ENCODE results near the gene UTP4.
"Not testable (repeated sequence)": the region's sequence is repeated elsewhere in the genome, so short reads cannot be mapped to it uniquely, and the experiment has no call there.

The UTP4 gene

DNA sequence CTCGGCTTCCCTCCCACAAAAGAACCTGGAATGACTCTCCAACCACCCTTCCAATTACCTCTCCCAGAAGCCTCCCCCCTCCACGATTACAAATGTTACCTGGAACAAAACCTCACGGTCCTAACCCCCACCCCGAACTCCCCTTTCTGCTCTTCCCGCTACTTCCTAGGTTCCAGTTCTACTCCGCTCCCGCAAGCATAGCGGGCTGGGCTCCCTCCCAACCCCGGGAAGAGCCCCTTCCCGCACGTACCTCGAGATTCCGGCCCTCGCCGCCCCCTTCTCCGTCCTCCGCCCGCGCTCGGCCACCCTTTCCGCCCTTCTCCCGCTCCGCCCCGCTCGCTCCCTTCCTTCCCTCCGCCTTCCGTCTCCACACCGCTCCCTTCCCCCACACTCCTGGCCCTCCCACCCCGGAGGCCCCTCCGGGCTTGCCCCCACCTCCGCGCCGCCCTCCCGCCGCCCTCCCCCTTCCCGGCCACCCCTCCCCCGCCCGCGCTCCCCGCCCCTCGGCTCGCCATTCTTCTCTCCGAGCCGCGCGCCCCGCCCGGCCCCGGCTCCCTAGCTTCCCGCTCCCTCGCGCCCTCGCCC is 518 bp upstream of the UTP4 start:
- peak; percentile 9 to 80 for DNase-seq

DNA sequence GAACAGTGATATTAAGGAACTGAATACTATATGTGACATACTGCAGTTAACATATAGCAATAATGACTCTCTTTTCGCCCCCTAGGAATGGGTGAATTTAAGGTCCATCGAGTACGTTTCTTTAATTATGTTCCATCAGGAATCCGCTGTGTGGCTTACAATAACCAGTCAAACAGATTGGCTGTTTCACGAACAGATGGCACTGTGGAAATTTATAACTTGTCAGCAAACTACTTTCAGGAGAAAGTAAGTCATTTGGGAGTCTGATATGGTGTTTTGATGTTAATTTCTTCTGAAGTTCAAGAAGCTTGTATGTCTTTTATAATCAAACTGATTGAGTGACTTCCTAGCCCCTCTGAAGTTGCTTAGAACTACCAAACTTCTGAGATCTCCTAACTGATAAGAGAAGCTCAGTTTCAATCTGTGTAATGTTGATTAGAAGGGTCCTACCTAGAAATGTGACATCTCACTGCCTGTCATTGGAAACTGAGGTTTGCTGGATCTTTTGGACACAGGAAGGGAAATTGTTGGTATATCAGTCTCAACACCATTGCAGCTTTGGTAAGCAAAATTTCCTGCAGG is 1.0 kb downstream of the UTP4 start:
- DNase-seq, result no peak

DNA sequence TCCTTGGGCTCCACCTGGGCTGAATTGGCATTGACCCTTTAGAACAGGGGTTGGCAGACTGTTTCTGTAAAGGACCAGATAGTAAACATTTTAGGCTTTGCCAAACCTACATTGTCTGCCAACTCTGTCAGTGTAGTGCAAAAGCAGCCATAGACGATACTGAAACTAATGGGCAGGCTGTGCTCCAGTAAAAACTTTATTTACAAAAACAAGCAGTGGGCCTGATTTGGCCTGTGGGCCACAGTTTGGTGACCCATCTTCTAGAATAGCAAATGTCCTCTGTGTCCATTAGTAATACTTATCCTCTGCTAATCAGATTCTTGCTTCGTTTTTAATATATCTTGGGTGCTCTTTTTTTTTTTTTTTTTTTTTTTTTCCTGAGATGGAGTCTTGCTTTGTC is 6.2 kb downstream of the UTP4 start:
- no peak for DNase-seq

DNA sequence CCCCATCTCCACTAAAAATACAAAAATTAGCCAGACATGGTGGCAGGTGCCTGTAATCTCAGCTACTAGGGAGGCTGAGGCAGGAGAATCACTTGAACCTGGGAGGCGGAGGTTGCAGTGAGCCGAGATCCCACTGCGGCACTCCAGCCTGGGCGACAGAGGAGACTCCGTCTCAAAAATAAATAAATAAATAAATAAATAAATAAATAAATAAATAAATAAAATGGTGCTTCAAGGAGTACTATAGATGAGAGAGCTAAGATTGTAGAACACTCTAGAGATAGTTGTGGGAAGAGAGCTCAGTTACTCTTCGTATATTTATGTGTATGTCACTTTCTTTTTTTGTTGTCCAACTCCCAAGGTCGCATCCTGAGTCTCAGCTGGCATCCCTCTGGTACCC is 7.0 kb downstream of the UTP4 start:
- DNase-seq, result not testable (repeated sequence)

DNA sequence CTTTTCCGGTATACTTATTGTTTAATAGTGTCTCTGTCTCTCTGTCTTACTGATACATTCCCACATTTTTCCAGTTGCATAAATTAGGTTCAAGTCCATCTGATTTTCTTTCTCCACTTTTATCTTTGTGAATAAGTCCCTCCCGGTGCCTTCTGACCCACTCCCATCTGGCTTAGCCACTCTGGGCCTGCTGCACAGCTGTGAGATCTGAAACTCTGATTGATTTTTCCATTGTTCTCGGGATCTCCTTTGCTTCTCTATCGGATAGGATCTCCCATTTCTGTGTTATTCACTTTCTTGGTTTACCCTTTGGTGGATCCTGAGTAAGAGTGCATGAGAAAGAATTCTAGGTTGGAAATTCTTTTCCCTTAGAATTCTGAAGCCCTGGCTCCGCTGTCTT is 8.6 kb downstream of the UTP4 start:
- no peak for DNase-seq

DNA sequence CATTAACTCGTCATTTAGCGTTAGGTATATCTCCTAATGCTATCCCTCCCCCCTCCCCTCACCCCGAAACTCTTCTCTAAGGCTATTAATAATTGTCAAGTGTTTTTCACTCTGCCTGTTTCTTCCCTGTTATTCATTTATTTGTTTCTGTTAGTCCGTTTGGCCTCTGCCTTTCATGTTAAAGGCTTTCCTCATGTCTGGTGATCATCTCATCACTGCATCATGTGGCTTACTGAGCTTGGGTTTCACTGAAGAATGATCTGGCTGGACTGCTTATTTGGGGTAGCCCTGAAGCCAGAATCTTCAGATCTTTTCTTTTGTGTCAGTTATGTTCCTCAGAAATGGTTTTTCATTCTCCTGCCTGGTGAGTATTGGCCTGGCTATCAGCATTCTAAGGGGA is 9.5 kb downstream of the UTP4 start:
- no peak for DNase-seq

DNA sequence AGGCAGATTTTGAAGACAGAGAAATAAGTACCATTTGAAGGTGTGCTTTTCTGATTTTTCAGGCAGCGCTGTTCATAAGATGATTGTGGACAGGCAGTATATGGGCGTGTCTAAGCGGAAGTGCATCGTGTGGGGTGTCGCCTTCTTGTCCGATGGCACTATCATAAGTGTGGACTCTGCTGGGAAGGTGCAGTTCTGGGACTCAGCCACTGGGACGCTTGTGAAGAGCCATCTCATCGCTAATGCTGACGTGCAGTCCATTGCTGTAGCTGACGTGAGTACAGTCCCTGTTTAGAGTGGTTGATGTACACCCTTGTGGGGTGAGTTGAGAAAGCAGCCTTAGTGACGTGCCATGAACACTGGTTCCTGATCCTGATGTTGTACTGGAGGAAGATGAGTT is 10.7 kb downstream of the UTP4 start:
- DNase-seq, result peak; percentile 1 to 7

DNA sequence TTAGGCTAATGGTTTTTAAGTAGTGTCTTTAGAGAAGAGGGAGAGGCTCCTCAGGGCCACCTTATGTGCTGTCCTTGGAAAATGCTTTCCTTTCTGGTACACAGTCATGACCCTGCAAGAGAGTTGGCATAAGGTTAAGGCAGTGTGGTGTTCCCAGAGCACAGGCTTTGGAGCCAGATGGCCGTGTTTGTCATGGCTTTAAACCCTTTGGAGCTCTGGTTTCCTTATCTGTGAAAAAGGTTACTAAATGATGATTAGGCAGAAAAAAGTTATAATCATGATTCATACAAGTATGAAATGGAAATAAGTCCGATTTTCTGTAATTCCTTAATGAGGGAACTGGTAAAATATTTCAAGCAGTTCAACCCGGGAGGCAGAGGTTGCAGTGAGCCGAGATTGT is 13.2 kb downstream of the UTP4 start:
- DNase-seq, result no peak

DNA sequence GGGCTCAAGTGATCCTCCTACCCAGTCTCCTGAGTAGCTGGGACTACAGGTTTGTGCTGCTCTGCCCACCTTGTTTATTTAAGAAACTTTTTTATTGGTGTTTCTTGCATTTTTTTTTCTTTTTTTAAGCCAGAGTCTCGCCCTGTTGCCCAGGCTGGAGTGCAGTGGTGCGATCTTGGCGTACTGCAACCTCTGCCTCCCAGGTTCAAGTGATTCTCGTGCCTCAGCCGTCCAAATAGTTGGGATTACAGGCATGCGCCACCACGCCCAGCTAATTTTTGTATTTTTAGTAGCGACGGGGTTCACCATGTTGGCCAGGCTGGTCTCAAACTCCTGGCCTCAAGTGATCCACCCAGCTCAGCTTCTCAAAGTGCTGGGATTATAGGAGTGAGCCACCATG is 17.2 kb downstream of the UTP4 start:
- DNase-seq, result not testable (repeated sequence)

DNA sequence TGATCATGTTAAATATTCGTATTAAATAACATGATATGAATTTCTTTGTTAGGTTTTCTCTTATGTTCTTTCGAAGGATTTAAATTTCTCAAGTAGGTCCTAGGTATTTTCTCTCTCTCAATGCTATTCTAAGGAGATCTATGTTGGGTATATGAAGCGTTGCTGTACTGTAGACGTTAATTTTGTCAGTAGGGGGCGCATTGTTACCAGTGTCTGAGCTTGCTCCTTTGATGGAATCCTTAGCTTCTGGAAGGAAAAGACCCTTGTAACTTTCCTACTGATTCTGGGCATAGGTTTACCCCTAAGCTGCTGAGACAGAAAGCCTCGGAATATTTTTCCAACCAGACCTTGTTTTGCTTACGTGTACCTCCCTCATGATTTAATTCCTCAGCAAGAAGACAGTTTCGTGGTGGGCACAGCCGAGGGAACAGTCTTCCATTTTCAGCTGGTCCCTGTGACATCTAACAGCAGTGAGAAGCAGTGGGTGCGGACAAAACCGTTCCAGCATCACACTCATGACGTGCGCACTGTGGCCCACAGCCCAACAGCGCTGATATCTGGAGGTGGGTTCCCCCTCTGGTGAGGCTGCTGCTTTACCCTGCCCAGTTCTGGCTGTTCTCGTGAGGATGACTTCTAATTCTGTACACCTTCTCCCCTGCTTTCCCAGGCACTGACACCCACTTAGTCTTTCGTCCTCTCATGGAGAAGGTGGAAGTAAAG is 17.9 kb downstream of the UTP4 start:
- DNase-seq, result peak; percentile 32 to 72

DNA sequence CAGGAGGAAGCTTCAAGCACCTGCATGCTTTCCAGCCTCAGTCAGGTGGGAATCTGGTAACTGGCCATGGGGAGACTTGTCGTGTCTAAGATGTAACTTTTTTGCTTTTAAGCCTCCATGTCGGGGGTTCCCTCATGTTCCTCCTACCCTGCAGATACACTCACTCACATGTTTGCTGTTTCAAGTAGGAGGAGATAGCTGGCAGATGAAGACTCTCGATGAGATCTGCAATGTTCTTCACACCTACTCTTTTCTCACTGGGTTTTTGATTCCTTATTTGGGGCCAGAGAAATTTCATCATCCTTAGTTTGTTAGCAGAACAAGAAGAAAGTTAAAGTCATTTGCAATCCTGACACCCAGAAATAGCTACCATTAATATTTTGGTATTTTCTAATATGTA is 24.7 kb downstream of the UTP4 start:
- DNase-seq, result no peak

DNA sequence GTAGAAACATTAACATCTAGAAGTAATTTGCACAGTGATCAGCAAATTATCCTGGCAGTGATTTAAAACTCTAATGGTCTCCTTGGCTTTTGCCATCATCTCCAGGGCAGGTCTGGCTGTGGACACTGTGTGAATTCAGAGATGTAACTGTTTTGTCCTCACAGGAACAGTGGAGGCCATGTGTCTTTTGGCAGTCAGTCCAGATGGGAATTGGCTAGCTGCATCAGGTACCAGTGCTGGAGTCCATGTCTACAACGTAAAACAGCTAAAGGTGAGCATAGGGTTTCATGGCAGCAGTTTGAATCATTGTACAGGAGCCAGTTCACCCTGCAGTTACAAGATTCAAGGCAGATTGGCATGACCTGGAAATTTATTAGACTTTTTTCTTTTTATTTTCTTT is 27.7 kb downstream of the UTP4 start:
- no peak for DNase-seq

DNA sequence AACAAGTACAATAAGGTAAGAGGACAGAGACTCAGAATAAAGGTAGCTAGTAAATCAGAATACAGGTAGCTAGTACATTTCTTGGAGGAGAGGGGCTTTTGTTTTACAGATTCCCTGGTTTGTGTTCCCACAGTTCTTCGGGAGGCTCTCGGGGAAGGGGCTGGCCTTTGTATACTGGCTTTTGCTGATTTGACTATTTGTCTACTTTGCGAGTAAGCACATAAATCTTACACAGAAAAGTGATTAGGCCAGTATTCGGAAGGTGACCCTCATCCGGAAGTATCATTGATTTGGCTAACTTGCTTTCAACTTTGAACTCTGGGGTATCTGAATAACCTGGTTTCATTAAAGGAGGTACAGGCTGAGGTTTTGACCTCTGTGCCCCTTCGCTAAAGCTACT is 33.1 kb downstream of the UTP4 start:
- DNase-seq, result no peak

DNA sequence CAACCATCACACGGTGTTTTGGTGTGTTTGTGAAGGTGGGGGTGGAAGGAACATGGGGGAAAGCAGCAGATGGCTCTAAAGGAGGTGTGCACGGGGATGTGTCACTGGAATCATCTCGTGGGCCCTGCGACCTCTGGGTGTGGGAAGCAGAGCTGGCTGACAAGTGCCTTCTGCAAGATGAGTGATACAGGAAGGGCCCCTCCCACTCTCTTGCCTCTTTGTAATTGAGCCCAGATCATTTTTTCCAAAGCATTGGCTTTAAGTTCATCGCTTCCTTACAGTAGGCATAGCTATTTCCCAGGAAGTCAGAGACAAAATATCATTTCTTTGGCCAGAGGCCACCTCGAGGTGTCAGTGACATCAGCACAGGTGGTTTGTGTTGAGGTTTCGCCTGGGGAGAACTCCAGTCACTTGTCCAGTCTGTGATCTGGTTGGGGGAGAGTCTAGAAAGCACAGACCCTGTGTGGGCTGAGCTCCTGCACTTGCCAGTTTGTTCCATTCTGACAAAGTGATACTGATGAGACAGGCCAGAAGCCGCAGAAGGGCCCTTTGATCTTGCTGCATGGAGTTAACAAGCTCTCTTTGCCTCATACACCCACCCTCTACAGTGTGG is 33.9 kb downstream of the UTP4 start:
- no peak for DNase-seq

DNA sequence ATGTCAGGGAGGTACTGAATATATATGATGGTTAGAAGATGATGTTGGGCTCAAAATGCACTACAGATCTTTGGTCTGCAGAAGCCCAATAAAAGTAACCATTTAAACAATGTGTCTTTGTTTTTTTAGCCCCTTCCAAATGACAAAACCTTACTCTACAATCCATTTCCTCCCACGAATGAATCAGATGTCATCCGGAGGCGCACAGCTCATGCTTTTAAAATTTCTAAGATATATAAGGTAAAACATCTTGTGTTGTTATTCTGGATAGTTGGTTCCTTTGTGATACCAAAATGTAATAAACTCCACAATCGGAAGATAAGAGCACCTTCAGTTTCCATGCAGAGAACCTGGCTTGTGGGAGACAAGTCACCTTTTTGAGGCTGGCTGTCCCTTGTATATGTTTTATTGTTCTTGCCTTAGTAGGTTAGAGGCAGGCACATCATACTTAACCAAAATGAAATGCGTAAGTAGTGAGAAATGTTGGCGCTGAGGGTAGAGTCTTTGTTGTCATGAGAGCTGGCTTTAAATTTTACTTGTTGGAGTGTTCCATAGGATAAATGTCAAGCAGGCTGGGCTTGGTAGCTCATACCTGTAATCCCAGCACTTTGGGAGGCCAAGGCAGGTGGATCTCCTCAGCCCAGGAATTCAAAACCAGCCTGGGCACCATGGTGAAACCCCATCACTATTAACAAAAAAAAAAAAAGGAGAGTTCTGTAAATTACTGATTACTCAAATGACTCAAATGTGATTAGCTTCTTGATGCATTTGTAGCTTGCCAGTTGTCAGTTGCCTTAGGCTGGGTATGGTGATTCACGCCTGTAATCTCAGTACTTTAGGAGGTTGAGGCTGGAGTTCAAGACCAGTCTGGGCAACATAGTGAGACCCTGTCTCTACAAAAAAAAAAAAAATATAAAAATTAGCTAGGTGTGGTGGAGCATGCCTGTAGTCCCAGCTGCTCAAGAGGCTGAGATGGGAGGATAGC is 34.8 kb downstream of the UTP4 start:
- DNase-seq, result no peak

DNA sequence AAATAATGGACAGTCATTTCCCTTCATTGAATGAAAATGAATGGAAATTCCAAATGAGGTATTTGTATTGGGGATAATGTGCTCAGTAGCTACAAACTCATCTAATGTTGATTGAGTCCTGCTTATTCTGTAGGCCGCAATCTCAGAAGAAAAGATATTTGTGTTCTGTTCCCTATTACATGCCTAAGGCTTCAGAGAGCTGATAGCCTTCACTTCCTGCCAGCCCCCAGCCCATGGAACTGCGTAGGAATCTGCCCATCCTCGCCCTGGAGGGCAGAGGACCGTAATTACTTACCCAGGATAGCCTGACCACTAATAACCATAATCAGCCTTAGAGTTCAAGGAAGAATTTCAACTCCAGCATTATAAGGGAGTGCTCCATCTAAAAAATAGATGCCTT is 36.6 kb downstream of the UTP4 start:
- DNase-seq, result no peak

DNA sequence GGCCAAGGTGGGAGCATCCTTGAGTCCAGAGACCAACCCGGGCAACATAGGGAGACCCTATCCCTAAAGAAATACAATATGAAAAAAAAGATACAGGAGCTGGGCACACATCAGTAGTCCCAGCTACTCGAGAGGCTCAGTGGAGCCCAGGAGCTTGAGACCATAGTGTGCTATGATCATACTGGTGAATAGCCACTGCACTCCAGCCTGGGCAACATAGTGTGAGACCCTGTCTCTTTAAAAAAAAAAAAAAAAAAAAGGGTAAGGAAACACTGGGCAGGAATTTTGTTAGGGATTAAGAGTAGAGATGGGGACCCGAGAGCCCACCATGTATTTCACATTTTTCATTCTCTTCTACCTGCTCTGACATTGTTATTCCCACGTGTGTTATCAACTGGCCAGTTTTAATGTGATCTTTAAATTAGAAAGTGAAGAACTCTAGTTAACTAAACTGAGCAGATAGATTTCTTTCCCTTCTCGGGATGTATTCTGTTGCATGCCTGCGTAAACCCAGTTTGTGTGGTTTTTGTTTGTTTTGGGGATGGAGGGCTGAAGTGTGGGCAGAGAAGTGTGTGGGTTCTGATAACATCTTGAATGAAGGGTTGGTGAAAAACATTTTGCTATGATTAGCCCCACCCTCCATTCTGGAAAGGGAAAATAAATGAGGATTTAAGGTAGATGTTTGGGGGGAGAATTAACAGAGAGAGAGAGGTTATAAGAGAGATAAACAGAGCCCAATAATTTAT is 37.3 kb downstream of the UTP4 start:
- DNase-seq, result no peak

DNA sequence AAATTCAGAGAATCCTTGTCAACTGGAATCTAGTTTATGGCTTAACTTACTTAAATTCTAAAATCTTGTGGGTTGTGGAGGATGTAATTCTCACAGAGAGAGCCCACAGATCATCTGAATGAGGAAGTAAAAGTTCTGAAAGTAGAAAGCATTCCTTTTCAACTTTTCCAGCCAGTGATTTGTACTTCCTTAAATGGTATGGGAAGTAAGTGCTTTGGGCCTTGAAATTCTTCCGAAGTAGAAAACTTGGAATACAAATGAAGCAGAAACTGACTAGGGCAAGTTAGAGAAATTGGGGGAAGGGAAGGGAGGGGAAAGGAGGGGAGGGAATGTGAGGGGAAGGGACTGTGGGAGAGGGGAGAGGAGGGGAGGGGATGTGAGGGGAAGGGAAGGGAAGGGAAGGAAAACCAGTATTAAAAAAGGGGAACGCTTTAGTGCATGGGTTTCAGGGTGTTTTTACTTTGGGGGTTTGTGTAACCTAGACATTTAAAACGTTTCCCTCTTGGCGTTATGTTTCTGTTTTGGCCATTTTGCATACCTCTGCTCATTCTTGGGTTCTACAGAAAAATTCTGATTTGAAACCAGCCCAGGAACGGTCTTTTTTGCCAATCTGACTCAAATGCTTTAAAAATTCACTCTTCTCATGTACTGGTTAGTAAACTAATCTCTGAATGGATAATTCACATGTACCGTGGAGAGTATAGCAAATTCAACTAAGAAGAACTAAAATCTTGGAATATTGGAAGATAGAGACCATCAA is 39.1 kb downstream of the UTP4 start:
- no peak for DNase-seq

DNA sequence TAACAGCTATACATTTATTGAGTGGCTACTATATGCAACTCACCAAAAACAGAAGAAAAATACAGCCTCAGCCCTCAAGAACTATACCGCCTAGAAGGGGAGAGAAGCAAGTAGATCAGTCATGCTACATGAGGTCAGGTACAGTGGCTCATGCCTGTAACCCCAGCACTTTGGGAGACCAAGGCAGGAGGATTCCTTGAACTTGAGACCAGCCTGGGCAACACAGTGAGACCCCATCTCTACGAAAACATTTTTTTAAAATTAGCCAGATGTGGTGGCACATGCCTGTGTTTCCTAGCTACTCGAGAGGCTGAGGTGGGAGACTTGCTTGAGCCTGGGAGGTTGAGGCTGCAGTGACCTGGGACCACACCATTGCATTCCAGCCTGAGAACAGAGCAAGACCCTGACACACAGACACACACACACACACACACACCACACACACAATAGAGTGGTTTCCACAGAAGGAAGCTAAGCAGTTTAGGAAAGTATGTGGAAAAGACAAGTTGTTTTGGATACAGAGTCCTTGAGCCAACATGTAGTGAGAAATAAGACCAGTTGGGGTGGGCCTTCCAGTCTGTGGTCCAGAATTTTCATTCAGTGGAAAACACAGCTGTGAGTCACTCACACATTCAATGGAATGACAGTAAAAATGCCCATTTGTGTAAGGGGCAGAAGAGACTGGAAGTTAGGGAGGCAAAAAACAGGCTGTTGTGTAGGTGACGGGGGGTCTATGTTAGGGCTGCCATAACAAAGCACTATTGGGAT is 43.8 kb downstream of the UTP4 start:
- no peak for DNase-seq

DNA sequence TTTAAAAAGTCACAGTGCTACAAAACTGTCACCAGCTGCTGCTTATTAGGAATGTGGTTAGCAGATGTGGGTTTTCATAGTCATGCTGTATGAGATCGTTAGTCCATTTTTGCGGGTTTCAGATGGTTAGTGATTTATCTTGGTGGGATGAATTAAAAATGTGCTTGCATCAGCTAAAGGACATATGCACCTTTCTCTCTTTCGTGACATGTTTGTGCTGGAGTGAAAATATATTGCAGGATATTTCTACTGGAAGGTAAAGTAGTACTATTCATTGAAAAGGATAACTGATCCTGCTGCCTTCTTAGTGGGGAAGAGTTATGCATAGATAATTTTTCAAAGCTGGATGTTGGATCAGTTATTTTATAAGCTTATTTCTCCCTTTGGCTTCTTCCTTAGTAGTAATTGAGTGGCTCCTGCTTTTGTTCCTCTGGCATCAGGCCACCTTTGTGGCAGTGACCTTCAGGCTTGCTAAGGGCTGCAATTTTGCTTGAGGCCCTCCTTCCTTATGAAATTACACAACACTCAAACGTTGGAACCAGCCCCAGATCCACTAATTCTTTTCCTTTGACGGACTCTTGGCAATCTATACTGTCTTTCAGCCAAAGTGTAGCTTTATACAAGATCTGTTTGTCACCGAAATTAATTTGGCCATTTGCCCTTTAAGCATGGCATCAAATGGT is 47.0 kb downstream of the UTP4 start:
- no peak for DNase-seq

All from NCI-H526 (cell line).